GM12892 (cell line): Measurements from ENCODE around the gene SEC14L2.

Source experiments
- POLR2A ChIP-seq: IDR thresholded peaks from 2 replicates; pipeline ENCODE4 v1.6.1; 2011; ENCODE audit warnings: low read depth, low read length, control low read depth
- POLR2AphosphoS5 ChIP-seq: IDR thresholded peaks from 2 replicates; pipeline ENCODE4 v1.6.1; 2011; ENCODE audit warnings: low read depth, low read length, control low read depth
- TAF1 ChIP-seq: IDR thresholded peaks from 2 replicates; pipeline ENCODE4 v1.6.1; 2011; ENCODE audit warnings: low read depth, mild to moderate bottlenecking, control low read depth, low read length, borderline replicate concordance

GRCh38 chr22:30432096-30432495 is 35.3 kb downstream of the SEC14L2 start:
- TF ChIP-seq POLR2A, result no peak
- no peak for TF ChIP-seq POLR2AphosphoS5
- no peak for TF ChIP-seq TAF1
